Panc1 (cell line): ENCODE results near the gene VWA5B1. TPM values are rescaled to one million over a fixed set of nuclear protein-coding genes. Genes with fewer than 3 reads are reported as not detected.

Experiments
- ATAC-seq: fragments of 200-7000 bp; cut with Tn5 transposase; 2 replicates; pipeline ENCODE4 v1.9.1; 2020; ENCODE audit warnings: mild to moderate bottlenecking, moderate library complexity
- BruUV-seq: library from RNA; stranded (reverse); fragments of 400-500 nt; replicated peaks from 2 replicates; lab custom pipeline; 2021; lab: Mats Ljungman, UMichigan
- CTCF ChIA-PET: fragments of 300-600 bp; sonication (Branson Sonifier 250); formaldehyde crosslinking; loops from one replicate; lab custom pipeline; 2022; ENCODE audit warnings: antibody characterized with exemption; lab: Charles Lee
- POLR2A ChIA-PET: fragments of 300-600 bp; sonication (Branson Sonifier 250); formaldehyde crosslinking; loops from one replicate; lab custom pipeline; 2022; ENCODE audit warnings: antibody characterized with exemption; lab: Charles Lee
- DNase-seq: peaks from one replicate; pipeline ENCODE4 v3.0.0-alpha.2; 2010; ENCODE audit warnings: low read depth, low spot score
- H3K27ac ChIP-seq: 2 replicates; pipeline ENCODE4 v1.5.1; 2011; ENCODE audit warnings: mild to moderate bottlenecking, low read length, inconsistent platforms
- H3K27me3 ChIP-seq: fragments of 200-500 bp; sonication (Bioruptor generic); 2 replicates; pipeline ENCODE4 v1.6.0; 2014; ENCODE audit warnings: low read length, inconsistent platforms; ENCODE audit not compliant: control insufficient read depth, insufficient read depth
- H3K36me3 ChIP-seq: fragments of 200-500 bp; sonication (Bioruptor generic); 2 replicates; pipeline ENCODE4 v1.5.1; 2014; ENCODE audit warnings: inconsistent platforms, mild to moderate bottlenecking, low read length, moderate library complexity; ENCODE audit not compliant: control insufficient read depth, insufficient read depth
- H3K4me1 ChIP-seq: 2 replicates; pipeline ENCODE4 v1.5.1; 2011; ENCODE audit warnings: inconsistent platforms, mild to moderate bottlenecking, low read length, moderate library complexity; ENCODE audit not compliant: control insufficient read depth, insufficient read depth
- H3K4me3 ChIP-seq, 2 experiments: 2 replicates each; pipeline ENCODE4 v1.5.1; 2011 to 2012; ENCODE audit warnings: low read depth in 2 of 2, low read length in 2 of 2, mild to moderate bottlenecking in 2 of 2, inconsistent platforms in 1 of 2, moderate library complexity in 1 of 2
- H3K9me3 ChIP-seq: fragments of 200-500 bp; sonication (Bioruptor generic); 2 replicates; pipeline ENCODE4 v1.5.1; 2014; ENCODE audit warnings: low read depth, mild to moderate bottlenecking, inconsistent platforms, low read length, moderate library complexity; ENCODE audit not compliant: control insufficient read depth, insufficient read depth
- CTCF ChIP-seq: fragments of 450-650 bp; IDR thresholded peaks from 2 replicates; pipeline ENCODE4 v1.5.1; 2017; ENCODE audit warnings: mild to moderate bottlenecking
- POLR2AphosphoS5 ChIP-seq: IDR thresholded peaks from 2 replicates; pipeline ENCODE4 v1.6.1; 2012; ENCODE audit warnings: mild to moderate bottlenecking, low read depth, low read length, moderate library complexity
- REST ChIP-seq, 2 experiments: IDR thresholded peaks; 2 replicates each; pipeline ENCODE4 v1.6.1; 2011 to 2012; ENCODE audit warnings: low read depth in 2 of 2, control low read depth in 1 of 2, low read length in 1 of 2, mild to moderate bottlenecking in 1 of 2, moderate library complexity in 1 of 2; ENCODE audit not compliant: insufficient read depth in 1 of 2
- SIN3A ChIP-seq: IDR thresholded peaks from 2 replicates; pipeline ENCODE4 v1.6.1; 2012; ENCODE audit warnings: low read depth, mild to moderate bottlenecking, low read length, moderate library complexity, borderline replicate concordance; ENCODE audit not compliant: insufficient read depth
- TCF7L2 ChIP-seq: IDR thresholded peaks from 2 replicates; pipeline ENCODE4 v1.6.1; 2011; ENCODE audit warnings: mild to moderate bottlenecking, low read depth, low read length, inconsistent platforms
- in situ Hi-C: cut with HindIII; loops from 2 replicates; pipeline ENCODE4 v1.10.0; 2016; ENCODE audit warnings: low sequenced_read_pairs, low pct_unique_long_range_greater_than_20kb
- intact Hi-C: fragments of 100-400 bp; cut with micrococcal nuclease; formaldehyde crosslinking; loops from one replicate; pipeline ENCODE4 v1.10.0; 2022; ENCODE audit not compliant: unreplicated experiment
- total RNA-seq: library from RNA; stranded (reverse); gene quantifications from one replicate; pipeline ENCODE4 v1.2.1, GENCODE V29; 2021; ENCODE audit not compliant: unreplicated experiment

VWA5B1 gene
- total RNA-seq, 1 experiment from 2014 or later, result not detected

- POLR2A ChIA-PET, result no interaction called here
Observed at GRCh38 chr1:20342294-20343148, 51.8 kb downstream of the VWA5B1 start.

More at GRCh38 chr1:20342294-20343148, 51.8 kb downstream of the VWA5B1 start:
- CTCF ChIA-PET, result interaction anchor here (0.7 kb wide), 1 partner anchor 134 kb away, joined by 7 read pairs; no protein-coding TSS in a partner anchor
- 0 out of 2 replicates have a peak, but pooled peaks cover 3% of the 10 kb centered on the region for H3K9me3 ChIP-seq
- H3K4me3 ChIP-seq, result no peak overlapping the region
- in situ Hi-C loops, result no loop called here
- intact Hi-C loops, result no loop called here
- no peak for ATAC-seq
- DNase-seq, result no peak
- BruUV-seq, result no TSS peak
- no peaks in the 10 kb centered on the region for H3K36me3 ChIP-seq
- no peak overlapping the region for H3K27ac ChIP-seq
- TF ChIP-seq TCF7L2, result no peak
- TF ChIP-seq REST (IDR thresholded peaks at IDR 0.05; ENCODE audit: insufficient read depth in 1 of 2, low read depth in 2 of 2, low read length in 1 of 2), result no peak
- TF ChIP-seq SIN3A, result no peak
- no peak for TF ChIP-seq POLR2AphosphoS5
- TF ChIP-seq CTCF, result no peak
- no peaks in the 10 kb centered on the region for H3K27me3 ChIP-seq
- no peaks in the 10 kb centered on the region for H3K4me1 ChIP-seq
